Panc1 (cell line): ENCODE data around the gene PHKA1.

Experiments
- CTCF ChIP-seq: fragments of 450-650 bp; IDR thresholded peaks from 2 replicates; pipeline ENCODE4 v1.5.1; 2017; ENCODE audit warnings: mild to moderate bottlenecking
- POLR2AphosphoS5 ChIP-seq: IDR thresholded peaks from 2 replicates; pipeline ENCODE4 v1.6.1; 2012; ENCODE audit warnings: mild to moderate bottlenecking, low read depth, low read length, moderate library complexity

GRCh38 chrX:72634331-72634730, 79.8 kb downstream of the PHKA1 start:
- TF ChIP-seq CTCF (no peak), POLR2AphosphoS5 (no peak)
